H4 (cell line): ENCODE measurements around the gene TNNC1. TPM values are rescaled to one million over a fixed set of nuclear protein-coding genes. Genes with fewer than 3 reads are reported as not detected.

ENCODE experiments used
- DNase-seq: peaks from one replicate; pipeline ENCODE4 v3.0.0-alpha.2; 2015; ENCODE audit warnings: low spot score
- total RNA-seq: library from RNA; depleted of rRNA; stranded (reverse); fragments of >200 nt; shearing (Covaris generic); gene quantifications from 2 replicates; pipeline ENCODE4 v1.2.3, GENCODE V29; 2014

The TNNC1 gene
- total RNA-seq, 1 experiment from 2014 or later = 1.3 TPM

DNA sequence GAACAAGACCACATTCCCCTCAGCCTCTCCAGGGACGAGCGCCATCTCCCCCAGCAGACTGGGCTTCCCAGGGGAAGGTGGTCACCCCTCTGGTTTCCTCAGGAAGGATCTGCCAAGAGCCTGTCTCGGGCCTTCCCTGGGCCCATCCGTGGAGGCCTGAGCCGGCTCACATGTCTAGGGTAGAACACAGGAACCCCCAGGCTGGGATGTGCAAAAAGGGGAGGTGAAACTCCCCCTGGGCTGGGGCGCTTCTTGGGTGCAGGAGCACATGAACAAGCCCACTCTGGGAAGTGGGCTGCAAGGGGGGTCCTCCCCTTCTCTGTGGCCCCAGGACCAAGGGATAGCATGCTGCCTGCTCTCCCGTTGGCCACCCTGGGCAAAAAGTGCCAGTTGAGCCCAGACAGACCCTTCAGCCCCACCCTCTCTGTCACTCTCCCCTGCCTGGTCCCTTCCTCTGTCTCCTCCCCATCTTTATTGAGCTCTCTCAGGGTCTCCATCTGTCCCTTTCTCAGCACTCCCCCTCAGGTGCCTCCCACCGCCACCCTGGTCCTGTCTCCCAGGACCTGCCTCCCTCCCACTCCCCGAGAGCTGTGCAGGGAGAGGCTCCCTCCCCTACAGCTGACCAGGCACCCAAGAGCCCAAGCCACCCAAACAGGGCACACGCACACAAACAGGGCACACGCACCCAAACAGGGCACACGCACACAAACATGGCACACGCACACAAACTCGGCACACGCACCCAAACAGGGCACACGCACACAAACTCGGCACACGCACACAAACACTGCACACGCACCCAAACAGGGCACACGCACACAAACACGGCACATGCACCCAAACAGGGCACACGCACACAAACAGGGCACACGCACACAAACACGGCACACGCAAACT is 9.8 kb downstream of the TNNC1 start:
- DNase-seq = no peak

DNA sequence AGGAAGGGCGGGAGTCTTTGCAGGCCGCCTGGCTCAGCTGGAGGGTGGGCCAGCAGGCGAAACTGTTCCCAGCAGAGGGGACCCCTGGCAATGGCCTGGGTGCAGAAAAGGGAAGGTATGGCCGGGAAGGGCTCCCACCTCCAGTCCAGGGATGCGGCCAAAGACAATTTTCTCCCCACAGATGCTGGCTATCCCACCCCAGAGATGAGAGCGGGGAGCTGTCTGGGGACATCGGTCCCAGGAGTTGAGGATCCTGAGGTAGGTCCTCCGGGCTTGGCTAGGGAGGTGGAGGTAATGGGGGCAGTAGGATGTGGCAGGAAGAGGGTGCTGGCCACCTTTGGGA is 10.6 kb downstream of the TNNC1 start:
- DNase-seq = no peak

DNA sequence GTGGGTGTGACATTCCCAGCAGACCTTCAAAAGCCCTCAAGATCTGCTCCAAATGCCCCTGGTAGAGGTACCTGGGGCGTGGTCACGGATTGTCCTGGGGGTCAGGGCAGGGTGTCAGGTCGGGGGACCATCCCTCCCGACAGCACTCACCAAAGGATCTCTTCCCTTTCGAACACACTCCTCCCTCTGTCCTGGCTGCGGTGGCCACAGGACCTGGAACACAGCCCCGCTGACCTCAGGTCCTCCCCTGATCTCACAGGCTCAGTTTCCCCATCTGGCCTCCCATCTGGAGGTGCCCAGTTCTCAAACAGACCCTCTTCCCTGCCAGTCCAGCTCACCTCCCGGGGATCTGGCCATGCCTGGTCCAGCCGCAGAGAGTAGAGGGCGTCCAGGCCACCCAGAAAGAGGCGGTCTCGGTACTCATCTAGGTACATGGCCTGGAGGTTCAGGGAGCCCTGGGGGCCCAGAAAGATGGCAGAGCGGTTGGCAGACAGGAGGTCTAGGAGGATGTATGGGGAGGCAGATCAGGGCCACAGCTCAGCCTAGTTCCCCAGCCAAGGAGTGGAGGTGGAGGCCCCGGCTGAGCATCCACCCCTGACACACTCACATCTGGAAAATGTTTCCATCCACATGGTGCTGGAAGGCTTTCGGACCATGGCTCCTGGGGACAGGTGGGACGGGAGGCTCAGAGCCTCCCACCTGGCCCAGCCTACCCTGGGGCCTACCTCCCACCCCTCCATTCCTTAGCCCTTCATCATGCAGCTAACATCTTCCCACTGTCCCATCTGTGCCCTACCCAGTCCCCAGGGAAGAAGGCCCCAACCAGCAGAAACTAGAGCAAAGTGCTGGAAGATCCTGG is 11.2 kb downstream of the TNNC1 start:
- no peak for DNase-seq

DNA sequence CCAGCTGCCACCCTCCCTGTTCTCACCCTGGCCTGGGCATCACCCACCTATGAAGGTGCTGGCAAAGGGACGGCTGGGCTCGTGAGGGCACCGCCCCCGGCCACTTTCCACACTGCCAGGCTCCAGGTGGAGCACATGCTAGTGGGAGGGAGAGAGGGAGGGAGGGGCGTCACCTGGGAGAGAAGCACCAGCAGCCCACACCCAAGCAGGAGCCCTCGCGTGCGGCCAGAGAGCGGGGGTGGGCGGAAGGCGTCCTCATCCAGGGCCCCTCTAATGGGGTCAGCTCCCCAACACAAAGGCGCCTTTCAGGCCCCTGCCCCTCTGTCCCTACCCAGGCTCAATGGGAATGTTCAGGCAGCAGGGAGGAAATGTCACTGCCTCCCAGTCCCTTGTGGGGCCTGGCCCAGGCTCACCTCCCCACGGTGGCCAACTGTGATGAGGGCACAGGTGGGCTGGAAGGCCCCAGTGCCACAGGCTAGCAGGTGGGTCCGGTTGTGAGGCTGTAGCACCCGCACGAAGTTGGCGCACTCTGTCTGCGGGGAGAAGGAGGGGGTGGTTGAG is 12.0 kb downstream of the TNNC1 start:
- DNase-seq = no peak

DNA sequence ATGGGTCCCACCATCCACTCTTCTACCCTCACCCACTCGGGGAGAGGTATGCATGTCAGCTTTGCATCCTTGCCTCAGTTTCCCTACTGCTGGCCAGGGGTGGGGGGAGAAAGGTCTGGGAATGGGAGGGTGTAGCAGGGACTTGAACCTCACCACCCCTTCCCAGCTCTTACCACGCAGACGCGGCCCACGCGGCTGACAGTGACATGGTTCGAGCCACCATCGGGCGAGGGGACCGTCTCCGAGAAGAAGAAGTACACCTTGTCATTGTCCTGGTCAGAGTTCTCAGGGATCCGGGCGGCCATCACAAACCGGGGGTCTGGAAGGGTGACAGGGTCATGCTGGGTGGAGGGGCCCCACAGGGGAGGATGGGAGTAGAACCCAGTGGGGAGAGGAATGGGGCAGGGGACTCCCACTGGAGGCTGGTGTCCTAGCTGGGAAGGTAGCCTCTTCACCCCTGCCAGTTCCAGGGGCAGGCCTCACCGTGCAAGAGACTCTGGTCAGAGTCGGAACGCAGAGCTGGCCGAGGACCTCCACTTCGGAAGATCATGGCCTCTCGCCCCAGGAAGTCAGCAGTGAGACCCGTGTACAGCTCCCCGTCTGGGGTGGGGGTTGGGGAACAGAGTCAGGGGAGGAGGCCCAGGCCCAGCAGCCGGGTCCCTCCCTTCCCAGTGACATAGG is 12.6 kb downstream of the TNNC1 start:
- no peak for DNase-seq

DNA sequence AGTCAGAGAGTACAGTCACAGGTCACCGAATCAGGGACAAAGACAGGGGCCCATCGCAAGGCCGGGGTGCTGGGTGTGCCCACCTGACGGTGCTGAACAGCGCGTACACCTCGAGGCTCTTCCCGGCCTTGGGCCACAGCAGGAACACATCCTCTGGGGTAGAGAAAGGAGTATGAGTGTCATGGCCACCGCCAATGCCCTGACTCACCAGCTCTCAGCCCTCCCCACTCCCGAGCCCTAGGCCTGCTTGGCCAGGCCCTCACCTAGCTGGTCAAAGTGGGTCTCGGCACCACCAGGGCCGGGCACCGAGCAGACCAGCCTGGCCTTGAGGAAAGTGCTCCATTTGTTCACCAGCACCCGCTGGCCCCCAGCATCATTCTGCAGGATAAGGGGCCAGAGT is 13.2 kb downstream of the TNNC1 start:
- DNase-seq = no peak

DNA sequence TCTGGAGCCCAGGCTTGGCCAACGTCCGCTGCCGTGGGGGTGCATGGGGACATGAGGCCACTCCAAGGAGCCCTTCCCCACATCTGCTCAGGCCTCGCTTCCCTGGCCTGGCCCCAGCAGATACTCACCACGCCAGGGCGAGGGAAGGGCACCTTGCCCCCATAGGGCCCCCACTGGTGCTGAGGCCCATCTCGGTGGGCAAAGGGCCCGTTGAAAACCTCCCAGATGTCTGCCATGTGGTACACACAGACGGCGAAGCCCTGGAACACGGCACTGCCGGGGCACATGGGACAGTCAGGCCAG is 13.6 kb downstream of the TNNC1 start:
- no peak for DNase-seq

DNA sequence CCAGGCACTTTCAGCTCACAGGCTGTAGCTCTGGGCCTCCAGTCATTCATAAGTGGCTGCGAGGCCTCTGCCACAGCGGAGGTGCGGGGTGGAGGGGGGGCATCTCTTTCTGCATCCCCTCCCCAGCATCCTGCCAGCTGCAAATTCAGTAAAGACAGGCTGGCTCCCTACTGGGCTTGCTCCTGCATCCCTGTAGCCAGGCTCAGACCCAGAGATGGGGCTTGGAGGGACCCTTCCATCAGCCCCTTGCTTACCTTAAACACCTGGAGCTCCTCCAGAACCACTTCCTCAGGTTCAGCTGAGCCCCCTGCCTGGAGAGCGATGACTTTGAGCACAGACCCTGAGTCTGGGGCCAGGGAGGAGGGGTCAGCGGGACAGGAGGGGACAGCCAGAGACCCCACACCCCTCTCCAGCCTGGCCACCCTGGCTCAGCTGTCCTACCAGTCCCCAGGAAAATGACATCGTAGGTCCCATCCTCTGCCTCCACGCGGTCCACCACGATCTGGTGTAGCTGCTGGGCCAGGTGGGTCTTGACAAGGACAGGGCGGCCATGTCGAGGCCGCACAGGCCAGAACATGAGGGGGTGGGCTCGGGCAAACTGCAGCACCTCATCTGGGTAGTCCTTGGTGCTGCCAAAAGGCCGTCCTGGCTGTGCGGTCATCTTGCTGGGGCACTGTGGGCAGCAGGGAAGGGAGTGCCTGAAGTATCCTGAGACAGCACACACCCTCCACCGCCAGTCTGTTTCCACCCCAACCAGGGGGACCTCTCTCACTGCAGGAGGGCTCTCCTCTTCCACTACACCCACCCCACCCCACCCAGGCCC is 14.2 kb downstream of the TNNC1 start:
- no peak for DNase-seq

DNA sequence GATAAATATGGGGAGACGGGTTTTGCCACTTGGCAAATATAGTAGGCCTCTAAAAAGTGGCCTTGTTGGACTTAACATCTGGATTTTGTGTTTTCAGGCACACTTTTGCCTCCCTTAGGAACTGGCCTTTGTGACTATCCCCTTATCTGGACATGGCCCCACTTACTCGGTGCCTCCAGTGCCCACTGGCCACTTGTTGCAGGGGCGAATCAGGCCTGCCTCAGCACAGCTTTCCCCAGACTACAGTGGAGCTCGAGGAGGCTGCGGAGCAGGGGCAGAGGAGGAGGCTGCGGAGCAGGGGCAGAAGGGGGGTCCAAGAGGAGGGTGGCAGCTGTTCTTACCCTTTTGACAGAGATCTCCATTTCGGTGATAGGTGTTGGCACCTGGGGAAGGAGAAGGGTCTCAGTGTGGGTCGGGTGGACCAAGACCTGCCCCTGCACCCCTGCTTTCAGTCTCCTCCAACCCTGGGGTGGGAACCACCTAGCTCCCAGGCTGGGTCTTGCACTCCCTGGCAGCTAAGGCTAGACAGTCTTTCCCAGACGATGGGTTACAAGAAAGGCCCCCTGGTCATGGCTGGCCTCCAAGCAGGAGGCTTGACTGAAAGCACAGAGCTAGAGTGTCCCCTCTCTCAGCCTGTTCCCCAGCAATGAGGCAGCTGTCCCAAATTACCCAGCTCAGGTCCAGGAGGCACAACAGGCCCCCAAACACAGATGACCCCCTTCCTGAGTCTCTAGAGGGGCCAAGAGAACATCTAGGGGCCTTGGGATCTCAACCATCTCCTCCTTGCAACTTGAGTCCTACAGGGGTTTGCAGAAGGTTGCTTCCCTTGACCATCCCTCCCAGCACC is 15.0 kb downstream of the TNNC1 start:
- DNase-seq = no peak

DNA sequence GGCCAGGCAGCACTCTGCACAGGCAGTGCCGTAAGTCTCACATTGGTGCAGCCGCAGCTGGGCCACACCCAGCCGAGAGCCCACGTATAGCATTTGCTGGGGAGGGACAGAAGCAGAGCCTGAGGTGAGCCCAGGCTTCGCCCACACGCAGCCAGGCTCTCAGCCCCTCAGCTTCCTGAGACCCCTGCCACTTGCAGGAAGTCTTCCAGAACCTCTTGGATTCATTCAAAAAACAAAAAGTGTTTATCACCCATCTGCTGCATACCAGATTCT is 15.8 kb downstream of the TNNC1 start:
- DNase-seq = no peak

DNA sequence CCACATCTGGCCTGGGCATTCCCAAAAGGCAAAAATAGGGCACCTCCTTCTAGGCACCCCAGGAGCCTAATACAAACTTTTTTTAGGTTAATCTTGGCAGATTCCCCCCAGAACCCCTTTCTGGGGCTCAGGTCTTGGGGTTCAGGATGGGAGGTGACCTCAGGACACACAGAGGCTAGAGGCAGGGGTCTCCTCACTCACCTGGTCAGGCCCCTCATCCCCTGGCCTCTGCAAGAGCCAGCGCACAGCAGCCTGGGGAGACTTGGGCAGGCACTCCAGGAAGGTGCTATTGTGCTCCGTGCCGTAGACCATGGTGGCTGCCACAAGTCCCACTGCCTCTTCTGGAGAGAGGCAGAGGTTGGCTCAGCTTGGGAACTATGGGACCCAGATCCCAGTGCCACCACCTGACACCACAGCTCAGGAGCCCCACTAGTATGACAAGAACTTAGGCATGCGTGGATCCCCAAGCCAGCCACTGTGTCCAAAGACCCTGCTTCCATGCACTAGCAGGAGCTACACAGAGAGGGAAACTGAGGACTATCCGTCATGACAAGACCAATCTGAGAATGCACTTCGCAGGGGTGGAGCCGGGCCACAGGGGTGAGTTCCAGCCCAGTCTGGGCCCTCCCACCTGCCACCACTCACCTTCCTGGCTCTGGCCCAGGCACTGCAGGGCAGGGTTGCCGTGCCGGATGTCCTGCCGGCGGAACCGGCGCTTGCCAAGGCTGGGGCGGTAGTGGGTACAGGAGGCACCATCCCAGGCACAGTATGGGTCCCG is 16.3 kb downstream of the TNNC1 start:
- no peak for DNase-seq

DNA sequence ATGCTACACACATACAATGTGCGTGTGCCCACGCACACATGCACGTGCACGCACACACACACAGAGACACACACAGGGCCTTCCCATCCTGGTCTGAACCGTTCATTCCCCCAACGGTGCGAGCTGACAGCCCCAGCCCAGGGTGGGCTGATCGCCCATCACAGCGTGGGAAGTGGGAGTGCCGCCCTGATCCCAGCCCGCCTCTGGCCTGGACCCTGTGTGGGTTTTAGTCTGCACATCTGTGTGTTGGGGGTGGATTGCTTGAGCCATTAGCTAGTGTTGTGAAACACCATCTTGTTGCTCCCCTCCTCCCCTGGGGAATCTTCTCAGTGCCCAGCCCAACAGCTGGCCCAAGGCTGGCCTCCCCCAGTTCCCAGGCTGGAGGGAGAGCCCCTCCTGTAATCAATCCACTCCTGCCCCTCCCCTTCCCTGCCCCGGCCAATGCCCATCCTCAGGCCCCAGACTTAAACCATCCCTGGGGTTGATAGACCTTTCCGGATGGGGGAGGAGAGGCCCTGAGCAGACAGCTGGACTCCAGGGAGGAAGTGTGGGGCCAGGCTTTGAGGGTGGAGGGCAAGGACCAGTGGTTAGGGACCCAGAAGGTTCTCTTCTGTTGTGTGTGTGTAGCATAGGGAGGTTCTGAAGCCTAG is 17.2 kb downstream of the TNNC1 start:
- DNase-seq = no peak

DNA sequence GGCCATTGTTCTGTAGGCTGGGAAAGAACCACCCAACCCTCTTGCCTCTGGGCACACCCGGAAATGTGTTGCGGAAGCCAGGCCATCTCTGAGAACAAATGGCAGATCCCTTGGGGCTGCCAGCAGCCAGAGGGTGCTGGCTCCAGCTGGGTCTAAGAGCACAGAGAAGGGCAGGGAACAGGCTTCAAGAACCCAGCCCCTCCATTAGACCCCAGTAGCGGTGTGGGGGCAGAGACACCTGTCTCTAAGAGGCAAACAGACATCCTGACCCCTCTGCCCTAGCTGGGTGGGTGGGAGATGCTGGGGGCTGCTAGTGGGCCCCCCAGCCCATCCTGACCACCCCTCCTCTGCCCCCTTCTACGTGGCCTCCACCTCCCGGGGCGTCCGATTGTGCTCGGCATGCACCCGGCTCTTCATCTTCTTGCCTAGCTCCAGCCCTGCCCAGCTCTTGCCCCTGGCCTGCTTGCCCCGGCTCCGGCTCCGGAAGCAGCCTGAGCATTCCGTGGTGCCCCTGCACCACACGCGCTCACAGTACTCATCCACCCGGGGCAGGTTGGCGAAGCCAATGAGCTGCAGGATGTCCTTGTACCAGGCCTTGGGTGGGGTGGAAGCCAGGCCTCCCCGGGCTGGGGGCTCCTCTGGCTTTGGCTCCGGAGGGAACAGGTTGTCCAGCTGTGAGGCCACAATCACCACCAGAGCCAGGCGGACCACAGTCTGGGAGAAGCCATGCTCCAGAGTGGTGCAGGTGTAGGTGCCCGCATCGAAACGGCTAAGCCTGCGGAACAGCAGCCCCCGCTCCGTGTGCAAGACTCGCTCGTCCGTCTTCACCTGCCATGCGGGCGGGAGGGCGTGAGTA is 18.4 kb downstream of the TNNC1 start:
- DNase-seq = no peak

DNA sequence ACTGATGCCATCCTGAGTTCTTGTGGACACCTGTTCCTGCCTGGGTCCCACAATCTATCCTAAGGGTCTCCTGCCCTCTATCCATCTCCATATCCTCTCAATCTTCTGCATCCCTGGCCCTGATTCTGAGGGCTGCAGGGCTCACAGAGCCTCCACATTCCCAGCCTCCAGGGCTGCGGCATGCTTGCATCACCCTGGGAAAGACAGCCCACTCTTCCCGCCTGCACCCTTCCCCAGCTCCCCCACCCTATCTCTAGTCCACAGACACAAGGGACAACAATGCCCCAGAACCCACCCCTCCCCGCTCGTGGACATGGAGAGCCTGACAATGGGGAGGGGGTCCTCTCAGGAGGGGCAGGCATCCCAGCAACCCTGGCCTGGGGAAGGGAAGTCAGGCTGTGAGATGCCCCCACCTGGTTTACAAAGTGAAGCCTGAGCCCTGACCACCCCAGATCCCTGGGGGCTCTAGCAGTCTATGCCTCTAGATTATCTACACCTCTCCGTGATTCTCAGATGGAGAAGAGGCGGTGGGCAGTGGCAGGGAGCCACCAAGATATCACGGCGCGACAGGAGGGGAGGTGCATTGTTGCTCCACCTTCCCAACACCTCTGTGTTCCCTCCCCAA is 19.2 kb downstream of the TNNC1 start:
- DNase-seq = no peak

DNA sequence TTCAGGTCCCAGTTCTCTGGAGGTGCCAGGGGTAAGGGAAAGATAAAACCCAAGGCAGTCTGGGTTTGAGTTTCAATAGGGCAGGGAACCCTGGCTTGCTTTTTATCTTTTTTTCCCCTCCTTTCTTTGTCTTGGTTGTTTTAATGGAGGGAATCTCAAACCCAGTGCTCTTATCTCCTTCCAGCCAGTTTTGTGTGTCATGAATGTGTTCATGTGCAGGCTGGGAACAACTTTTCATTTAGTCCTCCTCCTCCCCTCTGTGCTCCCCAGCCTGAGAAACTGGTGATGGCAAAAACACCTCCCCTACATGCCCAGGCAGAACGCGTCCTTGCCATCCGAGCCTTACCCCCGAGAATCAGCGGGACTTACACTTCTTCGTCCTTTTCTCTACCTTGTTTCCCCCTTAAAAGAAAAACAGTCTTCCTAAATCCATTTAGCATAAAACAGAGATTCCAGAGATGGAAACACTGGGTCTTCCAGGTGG is 19.8 kb downstream of the TNNC1 start:
- no peak for DNase-seq

DNA sequence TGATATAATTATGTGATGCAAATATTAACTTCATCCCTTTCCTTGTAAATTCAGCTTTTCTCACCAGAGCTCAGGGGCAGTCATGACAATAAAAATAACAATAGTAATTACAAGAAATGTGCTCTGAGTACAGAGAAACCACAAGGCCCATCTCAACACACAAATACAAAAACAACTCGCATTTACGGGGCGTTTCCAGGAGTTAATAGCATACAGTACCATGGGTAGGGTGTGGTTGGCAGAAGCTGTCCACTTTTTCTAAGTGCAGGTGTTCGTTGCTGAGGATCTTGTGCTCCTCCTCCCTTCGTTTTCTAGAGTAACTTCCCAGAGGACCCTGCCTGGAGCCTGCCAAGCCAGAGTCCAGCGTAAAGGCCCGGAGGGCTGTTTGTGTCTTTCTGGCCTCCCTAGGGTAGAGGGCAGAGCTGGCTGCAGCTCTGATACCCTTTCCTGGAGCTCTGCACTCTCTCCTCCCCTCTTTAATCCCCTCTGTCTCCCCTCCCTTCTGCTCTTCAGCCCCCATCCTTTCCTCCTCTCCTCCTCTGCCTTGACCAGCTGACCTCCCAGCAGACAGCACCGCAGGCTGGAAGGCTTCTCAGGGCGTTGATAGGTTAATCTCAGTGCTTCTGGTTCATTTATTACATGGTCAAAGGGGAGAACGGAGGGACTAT is 20.4 kb downstream of the TNNC1 start:
- no peak for DNase-seq

DNA sequence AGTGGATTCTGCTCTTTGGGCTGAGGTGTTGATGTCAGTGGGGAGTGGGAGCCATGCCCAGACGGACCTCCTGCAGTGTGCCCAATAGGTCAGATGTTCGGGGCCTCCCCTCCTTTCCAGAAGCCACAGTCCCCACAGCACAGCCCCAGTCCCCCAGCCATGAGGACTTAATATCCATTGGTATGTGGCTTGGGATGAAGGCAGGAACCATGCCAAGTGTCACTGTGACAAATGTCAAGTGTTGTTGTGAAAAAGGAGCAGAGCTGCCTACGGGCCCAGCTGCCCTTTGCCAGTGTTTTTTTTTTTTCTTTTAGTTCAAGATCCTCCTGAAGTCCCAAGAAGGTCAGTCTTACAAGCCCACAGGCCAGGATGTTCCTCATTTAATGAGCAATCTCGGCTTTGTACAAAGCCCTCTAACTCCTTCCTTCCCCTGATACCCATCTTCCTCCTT is 21.1 kb downstream of the TNNC1 start:
- no peak for DNase-seq
